Activated CD4-positive, alpha-beta memory T cell treated with anti-CD3 and anti-CD28 coated beads for 36 hours (primary cell): ENCODE data around the gene RBM20. TPM values are rescaled to one million over a fixed set of nuclear protein-coding genes. Genes with fewer than 3 reads are reported as not detected.
A peak's percentile ranks its signal among the peaks of the same experiment; 100 is the strongest.

Experiments used
- CTCF ChIA-PET: fragments of 350-600 bp; sonication (Branson Sonifier 250); formaldehyde crosslinking; loops from one replicate; lab custom pipeline; 2021; ENCODE audit warnings: antibody characterized with exemption, inconsistent platforms; lab: Charles Lee
- POLR2A ChIA-PET: fragments of 350-600 bp; sonication (Branson Sonifier 250); formaldehyde crosslinking; loops from one replicate; lab custom pipeline; 2021; ENCODE audit warnings: antibody characterized with exemption; lab: Charles Lee
- DNase-seq: peaks from one replicate; pipeline ENCODE4 v3.0.0-alpha.2; 2020
- H3K27ac Mint-ChIP-seq: one replicate; pipeline ENCODE4 v1.8.0; 2021; ENCODE audit warnings: mixed read lengths
- H3K27me3 Mint-ChIP-seq: one replicate; pipeline ENCODE4 v1.8.0; 2021; ENCODE audit warnings: mixed read lengths
- H3K36me3 Mint-ChIP-seq: one replicate; pipeline ENCODE4 v1.8.0; 2021; ENCODE audit warnings: mixed read lengths
- H3K4me1 Mint-ChIP-seq: one replicate; pipeline ENCODE4 v1.8.0; 2021; ENCODE audit warnings: low read depth, mixed read lengths
- H3K4me3 Mint-ChIP-seq: one replicate; pipeline ENCODE4 v1.8.0; 2021; ENCODE audit warnings: mild to moderate bottlenecking, mixed read lengths
- H3K9me3 Mint-ChIP-seq: one replicate; pipeline ENCODE4 v1.8.0; 2021; ENCODE audit warnings: mixed read lengths
- intact Hi-C: fragments of 100-400 bp; cut with micrococcal nuclease; formaldehyde crosslinking; loops from one replicate; pipeline ENCODE4 v1.15.1; 2023
- total RNA-seq, 2 experiments: library from RNA; stranded (reverse); gene quantifications; one replicate each; pipeline ENCODE4 v1.2.3, GENCODE V29; 2021

Gene RBM20
- total RNA-seq, 2 experiments from 2014 or later: not detected

GRCh38 chr10:110791541-110792073 is 147.5 kb downstream of the RBM20 start:
- Mint-ChIP-seq H3K4me3 (no peak overlapping the region), H3K27ac (no peak overlapping the region), H3K9me3 (no peaks in the 10 kb centered on the region), H3K36me3 (no peaks in the 10 kb centered on the region), H3K27me3 (no peaks in the 10 kb centered on the region), H3K4me1 (no peaks in the 10 kb centered on the region)
- ChIA-PET CTCF (interaction anchor here (1.6 kb wide), 1 partner anchor 12 kb away, joined by 3 read pairs; no protein-coding TSS in a partner anchor), POLR2A (no interaction called here)
- intact Hi-C loops: no loop called here
- no peak for DNase-seq

DNA sequence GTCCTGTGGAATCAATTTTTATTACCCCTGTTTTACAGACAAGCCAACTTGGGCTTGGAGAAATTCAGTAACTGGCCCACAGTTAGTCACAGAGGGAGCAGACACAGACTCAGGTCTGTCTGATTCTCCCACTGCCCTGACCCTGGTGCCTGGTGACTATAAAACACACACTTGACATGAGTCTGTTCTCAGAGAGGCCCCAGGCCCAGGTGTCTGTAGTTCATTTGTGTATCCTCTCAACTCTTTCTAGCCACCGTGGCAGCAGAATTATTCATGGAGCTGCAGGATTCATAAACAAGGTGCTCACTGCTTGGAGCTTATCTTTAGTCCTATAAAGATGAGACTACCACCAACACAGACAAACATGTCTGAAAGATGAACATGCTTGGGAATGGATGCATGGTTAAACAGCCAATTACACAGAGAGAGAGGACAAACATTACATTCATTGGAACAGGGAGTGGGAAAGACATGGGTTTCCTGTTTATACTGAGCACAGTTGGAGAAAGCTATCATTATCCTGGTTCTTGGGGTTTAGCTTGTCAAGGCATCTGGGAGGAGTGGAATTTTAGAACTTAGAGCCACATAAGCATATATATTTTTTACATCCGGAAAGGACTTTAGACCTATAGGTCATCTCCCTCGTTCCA is 148.5 kb downstream of the RBM20 start:
- Mint-ChIP-seq H3K4me3 (no peak overlapping the region), H3K36me3 (no peaks in the 10 kb centered on the region), H3K9me3 (no peaks in the 10 kb centered on the region), H3K4me1 (no peaks in the 10 kb centered on the region), H3K27me3 (no peaks in the 10 kb centered on the region), H3K27ac (no peak overlapping the region)
- CTCF ChIA-PET: interaction anchor here (1.0 kb wide), 1 partner anchor 109 kb away, joined by 3 read pairs; no protein-coding TSS in a partner anchor
- intact Hi-C loops: no loop called here
- DNase-seq: no peak
- POLR2A ChIA-PET: interaction anchor here (1.2 kb wide), 1 partner anchor 11 kb away, joined by 3 read pairs; no protein-coding TSS in a partner anchor

DNA sequence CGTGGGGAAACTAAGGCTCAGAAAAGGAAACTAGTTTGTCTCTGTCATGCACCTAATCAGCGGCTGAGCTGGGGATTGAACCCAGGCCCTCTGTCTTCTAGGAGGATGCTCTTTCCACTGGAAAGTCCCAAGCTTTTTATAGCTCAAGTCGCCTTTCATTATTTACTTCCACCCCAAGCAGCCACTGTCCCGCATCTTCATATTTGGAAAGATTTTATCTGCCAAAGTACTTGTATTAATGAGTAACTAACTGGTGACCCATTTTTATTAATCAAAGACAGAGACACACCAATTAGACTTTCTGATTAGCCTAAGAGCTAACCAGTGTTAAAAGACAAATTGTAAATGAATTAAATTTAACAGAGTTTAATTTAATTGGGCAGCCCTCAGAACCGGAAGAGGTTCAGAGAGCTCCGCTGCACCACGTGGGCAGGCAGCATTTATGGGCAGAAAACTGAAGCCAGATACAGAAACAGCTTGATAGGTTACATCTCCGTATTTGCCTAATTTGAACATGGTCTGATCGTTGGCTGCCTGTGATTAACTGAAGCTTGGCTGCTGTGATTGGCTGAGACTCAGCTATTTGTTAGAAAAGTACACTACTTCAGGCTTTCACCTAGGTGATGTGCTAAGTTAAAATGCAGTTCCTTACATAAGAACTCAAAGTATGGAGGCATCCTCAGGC is 149.1 kb downstream of the RBM20 start:
- intact Hi-C loops: no loop called here
- H3K4me3 Mint-ChIP-seq: no peak overlapping the region
- no peaks in the 10 kb centered on the region for H3K27me3 Mint-ChIP-seq
- H3K4me1 Mint-ChIP-seq: peaks cover 3% of the 10 kb centered on the region
- no peaks in the 10 kb centered on the region for H3K9me3 Mint-ChIP-seq
- ChIA-PET CTCF (interaction anchor here (1.0 kb wide), 1 partner anchor 108 kb away, joined by 3 read pairs; no protein-coding TSS in a partner anchor), POLR2A (interaction anchor here (1.2 kb wide), 1 partner anchor 11 kb away, joined by 3 read pairs; no protein-coding TSS in a partner anchor)
- no peak for DNase-seq
- H3K36me3 Mint-ChIP-seq: no peaks in the 10 kb centered on the region
- H3K27ac Mint-ChIP-seq: no peak overlapping the region

GRCh38 chr10:110793886-110794285 is 149.8 kb downstream of the RBM20 start:
- ChIA-PET CTCF (no interaction called here), POLR2A (no interaction called here)
- no peaks in the 10 kb centered on the region for H3K9me3 Mint-ChIP-seq
- no peak for DNase-seq
- no peak overlapping the region for H3K27ac Mint-ChIP-seq
- H3K4me1 Mint-ChIP-seq: peaks cover 9% of the 10 kb centered on the region
- intact Hi-C loops: no loop called here
- no peaks in the 10 kb centered on the region for H3K27me3 Mint-ChIP-seq
- H3K4me3 Mint-ChIP-seq: no peak overlapping the region
- H3K36me3 Mint-ChIP-seq: no peaks in the 10 kb centered on the region

DNA sequence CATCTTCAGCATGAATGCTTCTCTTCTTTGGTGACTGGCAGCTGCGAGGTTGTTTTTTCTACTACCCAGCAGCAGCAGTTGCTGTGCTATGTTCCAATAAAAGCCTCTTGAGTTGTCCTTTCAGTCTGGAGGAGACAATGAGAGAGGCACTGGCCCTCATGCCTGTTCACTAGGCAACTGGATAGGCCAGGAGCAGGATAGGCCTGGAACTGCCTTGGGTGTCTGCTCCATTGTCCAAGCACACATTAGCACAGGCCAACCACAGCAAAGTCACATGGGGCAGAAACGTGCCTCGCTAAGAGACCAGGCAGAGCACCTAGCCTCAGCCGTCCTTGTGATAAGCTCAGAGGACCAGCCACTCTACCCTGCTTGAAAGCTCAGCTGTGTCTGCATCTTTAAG is 150.7 kb downstream of the RBM20 start:
- POLR2A ChIA-PET: no interaction called here

DNA sequence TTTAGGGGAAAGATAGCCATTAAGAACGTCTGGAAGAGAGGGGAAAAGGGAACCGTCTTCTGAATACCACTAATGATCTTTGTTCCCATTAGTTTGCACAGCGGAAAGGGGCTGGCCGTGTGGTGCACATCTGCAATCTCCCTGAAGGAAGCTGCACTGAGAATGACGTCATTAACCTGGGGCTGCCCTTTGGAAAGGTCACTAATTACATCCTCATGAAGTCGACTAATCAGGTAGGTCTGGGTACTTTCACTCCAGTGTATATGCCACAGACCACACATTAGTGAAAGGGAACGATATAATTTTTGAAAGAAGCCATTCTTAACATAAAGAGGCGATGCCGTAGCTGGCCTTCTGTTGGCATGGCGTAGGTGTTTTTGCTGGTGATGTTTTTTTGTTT is 153.3 kb downstream of the RBM20 start:
- Mint-ChIP-seq H3K4me1 (peaks cover 15% of the 10 kb centered on the region), H3K36me3 (no peaks in the 10 kb centered on the region), H3K27me3 (no peaks in the 10 kb centered on the region), H3K4me3 (no peak overlapping the region), H3K27ac (no peak overlapping the region), H3K9me3 (no peaks in the 10 kb centered on the region)
- intact Hi-C loops: no loop called here
- CTCF ChIA-PET: no interaction called here
- POLR2A ChIA-PET: no interaction called here
- DNase-seq: no peak

More for the DNA sequence above, 150.7 kb downstream of the RBM20 start:
- no peaks in the 10 kb centered on the region for H3K27me3 Mint-ChIP-seq
- intact Hi-C loops: no loop called here
- H3K4me1 Mint-ChIP-seq: peaks cover 9% of the 10 kb centered on the region
- DNase-seq: no peak
- H3K36me3 Mint-ChIP-seq: no peaks in the 10 kb centered on the region
- CTCF ChIA-PET: interaction anchor here (0.9 to 1.2 kb wide), 2 partner anchors 9 to 99 kb away, joined by 3 to 5 read pairs; no protein-coding TSS in a partner anchor
- H3K27ac Mint-ChIP-seq: no peak overlapping the region
- no peak overlapping the region for H3K4me3 Mint-ChIP-seq
- no peaks in the 10 kb centered on the region for H3K9me3 Mint-ChIP-seq

DNA sequence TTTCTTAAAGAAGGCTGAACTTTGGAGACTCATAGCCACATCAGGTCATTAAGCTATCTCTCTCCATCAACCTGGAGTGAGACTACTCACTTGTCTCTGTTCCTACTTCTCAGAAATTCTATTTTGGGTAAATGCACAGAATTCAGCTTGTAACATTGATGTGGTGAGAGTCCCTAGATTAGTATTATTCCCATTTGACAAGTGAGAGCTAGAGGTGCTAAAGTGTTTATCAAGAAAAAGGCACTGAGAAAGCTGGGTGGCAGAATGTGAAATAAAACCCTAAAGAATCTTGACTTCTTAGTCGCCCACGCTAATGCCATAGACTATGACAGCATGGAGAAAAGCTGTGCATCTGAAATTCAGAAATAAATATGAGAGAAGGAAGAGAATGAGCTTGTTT is 154.2 kb downstream of the RBM20 start:
- H3K36me3 Mint-ChIP-seq: no peaks in the 10 kb centered on the region
- intact Hi-C loops: no loop called here

GRCh38 chr10:110802090-110802489 is 158.0 kb downstream of the RBM20 start:
- ChIA-PET POLR2A (no interaction called here), CTCF (interaction anchor here (0.6 to 3.1 kb wide), 8 partner anchors 20 to 628 kb away, joined by 3 to 25 read pairs (median 4); no protein-coding TSS in a partner anchor)
- no peaks in the 10 kb centered on the region for H3K9me3 Mint-ChIP-seq
- DNase-seq: no peak
- H3K27me3 Mint-ChIP-seq: no peaks in the 10 kb centered on the region
- peaks cover 44% of the 10 kb centered on the region for H3K4me1 Mint-ChIP-seq
- no peak overlapping the region for H3K27ac Mint-ChIP-seq
- intact Hi-C loops: loop anchor here (2.0 to 5.0 kb wide), 5 partner anchors 27 to 190 kb away; no protein-coding TSS in a partner anchor
- H3K4me3 Mint-ChIP-seq: no peak overlapping the region
- no peaks in the 10 kb centered on the region for H3K36me3 Mint-ChIP-seq

More for the DNA sequence above, 154.2 kb downstream of the RBM20 start:
- Mint-ChIP-seq H3K27ac (no peak overlapping the region), H3K27me3 (no peaks in the 10 kb centered on the region), H3K4me3 (no peak overlapping the region), H3K4me1 (peaks cover 24% of the 10 kb centered on the region), H3K9me3 (no peaks in the 10 kb centered on the region)
- DNase-seq: no peak
- ChIA-PET CTCF (interaction anchor here (1.0 kb wide), 2 partner anchors 24 to 52 kb away, joined by 3 to 4 read pairs; no protein-coding TSS in a partner anchor), POLR2A (interaction anchor here (1.0 to 1.8 kb wide), 2 partner anchors 24 to 73 kb away, joined by 3 to 6 read pairs; partner anchors contain the start of gene PDCD4)

DNA sequence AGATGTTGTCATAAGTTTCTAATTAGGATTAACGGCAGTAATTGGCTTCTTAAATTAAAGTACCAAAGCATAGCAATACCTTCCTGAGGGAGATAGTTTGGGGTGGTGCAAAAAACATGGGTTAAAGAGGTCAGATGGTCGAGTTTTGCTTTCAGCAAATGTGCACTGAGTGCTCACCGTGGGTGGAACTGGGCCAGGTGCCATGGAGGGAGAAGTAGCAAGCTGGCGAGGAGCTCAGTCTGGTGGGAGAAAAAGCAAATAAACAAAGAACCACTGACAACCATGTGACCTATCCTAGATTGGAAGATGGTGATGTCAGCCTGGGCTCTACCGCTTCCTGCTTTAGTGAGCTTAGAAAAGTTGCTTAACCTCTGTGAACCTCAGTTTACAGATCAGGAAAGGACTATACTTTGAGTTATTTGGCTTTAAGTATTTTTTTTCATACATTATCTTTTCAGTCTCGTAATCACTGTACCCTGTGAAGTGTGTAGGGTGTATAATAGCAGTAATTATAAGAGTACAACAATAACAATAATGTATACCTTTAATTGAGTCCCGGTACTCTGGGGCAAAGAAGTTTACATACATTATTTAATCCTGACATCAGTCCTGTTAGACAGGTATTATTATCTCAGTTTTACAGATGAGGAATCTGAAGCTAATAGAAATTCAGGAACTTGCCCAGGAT is 158.6 kb downstream of the RBM20 start:
- Mint-ChIP-seq H3K27me3 (no peaks in the 10 kb centered on the region), H3K36me3 (no peaks in the 10 kb centered on the region), H3K4me1 (peaks cover 44% of the 10 kb centered on the region), H3K27ac (peak overlapping the region; percentile 68), H3K4me3 (peak overlapping the region; percentile 11), H3K9me3 (no peaks in the 10 kb centered on the region)
- ChIA-PET CTCF (interaction anchor here (0.6 to 3.1 kb wide), 16 partner anchors 7 to 628 kb away, joined by 3 to 25 read pairs (median 4); no protein-coding TSS in a partner anchor), POLR2A (interaction anchor here (0.7 kb wide), 1 partner anchor 46 kb away, joined by 3 read pairs; no protein-coding TSS in a partner anchor)
- peak; percentile 66 for DNase-seq
- intact Hi-C loops: loop anchor here (1.0 to 5.0 kb wide), 6 partner anchors 28 to 190 kb away; no protein-coding TSS in a partner anchor

DNA sequence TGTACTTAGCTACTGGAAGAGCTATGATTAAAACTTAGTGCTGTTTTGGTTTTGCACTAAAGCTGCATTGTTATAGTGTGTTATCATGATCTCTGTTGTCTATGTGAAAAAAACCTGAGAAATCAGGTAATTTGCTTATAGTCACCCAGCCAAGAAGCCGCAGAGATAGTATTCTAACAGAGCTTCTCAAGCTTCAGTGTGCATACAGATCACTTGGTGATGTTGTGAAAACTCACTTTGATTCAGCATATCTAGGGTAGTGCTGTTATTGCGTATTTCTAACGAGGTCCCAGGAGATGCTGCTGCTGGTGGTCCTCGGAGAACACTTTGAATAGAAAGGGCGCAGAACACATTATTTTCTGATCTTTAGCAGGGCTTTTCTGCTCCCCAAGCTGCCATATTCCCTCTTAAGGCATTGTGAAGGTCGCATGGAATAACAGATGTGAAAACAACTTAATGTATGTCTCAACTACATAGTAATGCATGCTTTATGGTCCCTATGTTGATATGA is 159.2 kb downstream of the RBM20 start:
- Mint-ChIP-seq H3K9me3 (no peaks in the 10 kb centered on the region), H3K4me3 (no peak overlapping the region), H3K27me3 (no peaks in the 10 kb centered on the region), H3K27ac (no peak overlapping the region), H3K4me1 (peaks cover 41% of the 10 kb centered on the region), H3K36me3 (no peaks in the 10 kb centered on the region)
- POLR2A ChIA-PET: interaction anchor here (0.7 to 1.1 kb wide), 2 partner anchors 11 to 46 kb away, joined by 3 read pairs; no protein-coding TSS in a partner anchor
- intact Hi-C loops: loop anchor here (1.0 to 5.0 kb wide), 6 partner anchors 28 to 191 kb away; no protein-coding TSS in a partner anchor
- CTCF ChIA-PET: interaction anchor here (0.7 to 3.1 kb wide), 19 partner anchors 8 to 193 kb away, joined by 3 to 25 read pairs (median 4); no protein-coding TSS in a partner anchor
- DNase-seq: no peak

DNA sequence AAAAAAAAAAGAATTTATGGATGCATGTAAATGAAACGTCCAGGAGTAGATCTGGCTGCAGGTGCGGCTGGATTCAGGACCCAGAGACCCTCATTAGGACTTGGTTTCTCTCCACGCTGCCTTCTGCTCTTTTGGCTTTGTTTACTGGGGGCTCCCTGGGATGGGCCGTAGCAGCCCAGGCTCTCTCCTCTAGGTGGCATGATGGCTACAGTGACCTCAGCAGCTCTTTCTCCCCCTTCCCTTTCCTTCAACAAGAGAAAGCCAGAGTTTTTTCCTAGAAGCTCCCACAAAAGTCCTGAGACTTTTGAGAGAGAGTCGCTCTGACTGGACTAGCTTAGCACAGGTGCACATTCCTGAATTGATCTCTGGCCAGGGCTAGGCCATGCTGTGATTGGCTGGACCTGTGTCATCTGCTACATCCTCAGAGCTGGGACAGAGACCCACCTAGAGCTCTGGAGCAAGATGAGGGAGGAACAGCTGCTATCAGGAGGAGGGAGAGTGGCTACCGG is 159.7 kb downstream of the RBM20 start:
- Mint-ChIP-seq H3K36me3 (no peaks in the 10 kb centered on the region), H3K9me3 (no peaks in the 10 kb centered on the region), H3K4me1 (peaks cover 36% of the 10 kb centered on the region), H3K27ac (peak overlapping the region; percentile 15), H3K4me3 (no peak overlapping the region), H3K27me3 (no peaks in the 10 kb centered on the region)
- intact Hi-C loops: loop anchor here (1.0 to 5.0 kb wide), 7 partner anchors 29 to 192 kb away; no protein-coding TSS in a partner anchor
- CTCF ChIA-PET: interaction anchor here (0.7 to 3.1 kb wide), 19 partner anchors 8 to 132 kb away, joined by 3 to 25 read pairs (median 4); no protein-coding TSS in a partner anchor
- POLR2A ChIA-PET: interaction anchor here (1.1 kb wide), 1 partner anchor 11 kb away, joined by 3 read pairs; no protein-coding TSS in a partner anchor
- peak; percentile 49 for DNase-seq
